K562 (cell line): ENCODE results near the gene IRF2. TPM values are rescaled to one million over a fixed set of nuclear protein-coding genes. Genes with fewer than 3 reads are reported as not detected.

ENCODE experiments used
- ATAC-seq: fragments of 200-7000 bp; cut with Tn5 transposase; 3 replicates; pipeline ENCODE4 v1.9.1; 2020; ENCODE audit warnings: moderate library complexity
- BruUV-seq: library from RNA; stranded (reverse); fragments of 400-500 nt; replicated peaks from 2 replicates; lab custom pipeline; 2021; lab: Mats Ljungman, UMichigan
- CTCF ChIA-PET: fragments of 300-600 bp; formaldehyde crosslinking; extraction: SDS; loops from one replicate; lab custom pipeline; 2021; ENCODE audit warnings: low intra/inter-chr PET ratio; lab: Yijun Ruan, JAX
- POLR2A ChIA-PET: fragments of 300-600, 350-650 bp; sonication (Branson Sonifier 250); formaldehyde crosslinking; extraction: SDS; loops from one replicate; lab custom pipeline; 2021; ENCODE audit warnings: antibody characterized with exemption, inconsistent platforms; lab: Yijun Ruan, JAX
- DNase-seq, 4 experiments: peaks; one replicate each; pipeline versions ENCODE4 v3.0.0 to v3.0.0-alpha.2; 2011 to 2018; ENCODE audit warnings: low spot score in 3 of 4, mixed read lengths in 3 of 4; ENCODE audit errors: extremely low read depth in 1 of 4
- FAIRE-seq: peaks from 2 replicates; lab custom pipeline; 2011; peaks lifted over from hg19 to GRCh38; lab: Jason Lieb, UNC
- H2AFZ ChIP-seq: 2 replicates; pipeline ENCODE4 v1.6.0; 2011; ENCODE audit warnings: low read depth, low read length, control low read depth, inconsistent platforms
- H3K27ac ChIP-seq: fragments of 200-600 bp; 3 replicates; pipeline ENCODE4 v1.8.0; 2011; ENCODE audit warnings: low read depth, mild to moderate bottlenecking, control low read depth, inconsistent platforms, low read length, moderate library complexity, mixed read lengths; ENCODE audit errors: extremely low read depth
- H3K27me3 ChIP-seq, 2 experiments: fragments of 300-600 bp in 1 of 2; 2 replicates in 1 of 2; 3 replicates in 1 of 2; pipeline versions ENCODE4 v1.6.0 to v1.8.0; 2011; ENCODE audit warnings: inconsistent platforms in 2 of 2, low read length in 2 of 2, mild to moderate bottlenecking in 1 of 2, mixed read lengths in 1 of 2, moderate library complexity in 1 of 2; ENCODE audit not compliant: control insufficient read depth in 2 of 2, insufficient read depth in 2 of 2
- H3K36me3 ChIP-seq: fragments of 300-600 bp; 3 replicates; pipeline ENCODE4 v1.8.0; 2011; ENCODE audit warnings: mild to moderate bottlenecking, low read length, inconsistent platforms; ENCODE audit not compliant: control insufficient read depth, insufficient read depth
- H3K4me1 ChIP-seq, 2 experiments: fragments of 200-600 bp in 1 of 2; replicated peaks in 1 of 2; 2 replicates in 1 of 2; 3 replicates in 1 of 2; pipeline versions ENCODE4 v1.5.1 to v1.8.0; 2011; ENCODE audit warnings: inconsistent platforms in 2 of 2, low read length in 2 of 2, mild to moderate bottlenecking in 1 of 2, mixed read lengths in 1 of 2, moderate library complexity in 1 of 2; ENCODE audit not compliant: control insufficient read depth in 2 of 2, insufficient read depth in 2 of 2
- H3K4me2 ChIP-seq: 2 replicates; pipeline ENCODE4 v1.6.1; 2011; ENCODE audit warnings: low read length, control low read depth, inconsistent platforms, mixed read lengths; ENCODE audit not compliant: insufficient read depth
- H3K4me3 ChIP-seq: fragments of 200-600 bp; sonication (generic), shearing (Covaris generic); 2 replicates; pipeline ENCODE4 v1.5.1; 2016; ENCODE audit warnings: control low read depth, inconsistent platforms
- H3K79me2 ChIP-seq: fragments of 200-600 bp; 3 replicates; pipeline ENCODE4 v1.8.0; 2011; ENCODE audit warnings: low read length, inconsistent platforms; ENCODE audit not compliant: control insufficient read depth, insufficient read depth
- H3K9ac ChIP-seq, 2 experiments: 2 replicates each; pipeline versions ENCODE4 v1.6.0 to v1.6.1; 2011; ENCODE audit warnings: low read depth in 2 of 2, low read length in 2 of 2, control low read depth in 1 of 2, inconsistent platforms in 1 of 2, mild to moderate bottlenecking in 1 of 2, mixed read lengths in 1 of 2; ENCODE audit not compliant: insufficient read depth in 1 of 2
- H3K9me1 ChIP-seq: one replicate; pipeline ENCODE4 v1.6.0; 2011; ENCODE audit warnings: inconsistent platforms, mild to moderate bottlenecking, low read length, moderate library complexity; ENCODE audit not compliant: control insufficient read depth, insufficient read depth
- H3K9me3 ChIP-seq: replicated peaks from 2 replicates; pipeline ENCODE4 v1.5.1; 2011; ENCODE audit warnings: low read depth, low read length, inconsistent platforms; ENCODE audit not compliant: control insufficient read depth, insufficient read depth
- H4K20me1 ChIP-seq: replicated peaks from 2 replicates; pipeline ENCODE4 v1.6.1; 2011; ENCODE audit warnings: low read length, inconsistent platforms, mixed read lengths; ENCODE audit not compliant: control insufficient read depth, insufficient read depth
- BHLHE40 ChIP-seq: IDR thresholded peaks from 2 replicates; pipeline ENCODE4 v1.6.1; 2011; ENCODE audit warnings: low read length, improper control_type of control experiment
- DACH1 ChIP-seq: fragments of 450-650 bp; IDR thresholded peaks from 2 replicates; pipeline ENCODE4 v1.6.1; 2018; ENCODE audit not compliant: partially characterized antibody
- ELK3 ChIP-seq: fragments of 450-650 bp; formaldehyde crosslinking; IDR thresholded peaks from 2 replicates; pipeline ENCODE4 v1.4.0; 2020; ENCODE audit warnings: mild to moderate bottlenecking
- EZH2 ChIP-seq: IDR thresholded peaks from 2 replicates; pipeline ENCODE4 v1.6.1; 2012; ENCODE audit warnings: low read depth, mild to moderate bottlenecking, inconsistent platforms, low read length, borderline replicate concordance
- MED1 ChIP-seq: sonication (generic); formaldehyde crosslinking; IDR thresholded peaks from 2 replicates; pipeline ENCODE4 v1.8.1; 2023; ENCODE audit warnings: missing genetic modification reagents, borderline replicate concordance
- MGA ChIP-seq: fragments of 450-650 bp; IDR thresholded peaks from 2 replicates; pipeline ENCODE4 v1.6.1; 2016; ENCODE audit warnings: mild to moderate bottlenecking, moderate library complexity
- TCF3 ChIP-seq: sonication (generic); formaldehyde crosslinking; IDR thresholded peaks from 2 replicates; pipeline ENCODE4 v1.4.0; 2020; ENCODE audit warnings: mild to moderate bottlenecking, missing genetic modification reagents
- ZBTB43 ChIP-seq: sonication (generic); formaldehyde crosslinking; IDR thresholded peaks from 2 replicates; pipeline ENCODE4 v1.8.0; 2023; ENCODE audit warnings: mild to moderate bottlenecking, missing genetic modification reagents
- ZNF707 ChIP-seq: fragments of 250-450 bp; sonication (Bioruptor Pico); conservative IDR thresholded peaks from 2 replicates; pipeline ENCODE4 v1.8.0; 2022; ENCODE audit warnings: inconsistent platforms, mild to moderate bottlenecking, moderate library complexity
- ZNF717 ChIP-seq: fragments of 250-450 bp; sonication (Bioruptor Pico); IDR thresholded peaks from 2 replicates; pipeline ENCODE4 v1.5.0; 2021
- WGBS: fragments of 100-300 bp; shearing (Covaris generic); methylation state at CpG from one replicate; pipeline ENCODE4 v1.1.6; 2016; ENCODE audit warnings: low coverage, mixed read lengths; ENCODE audit not compliant: insufficient coverage; ENCODE audit errors: missing lambda C conversion rate; 5-methylcytosine and 5-hydroxymethylcytosine counted together
- in situ Hi-C: fragments of 300-500 bp; cut with MboI; formaldehyde crosslinking; loops from 4 replicates; pipeline ENCODE4 v1.15.0; 2018; ENCODE audit warnings: inconsistent platforms, mixed read lengths
- intact Hi-C: fragments of 100-400 bp; cut with micrococcal nuclease; formaldehyde crosslinking; loops from 2 replicates; pipeline ENCODE4 v1.14.2; 2022
- polyA plus RNA-seq, 8 experiments: library from polyadenylated mRNA; depleted of rRNA in 4 of 8; stranded (reverse) in 5 of 8; unstranded in 3 of 8; fragments of >200 nt; fragmentation: Nextera tagmentation in 2 of 8; fragmentation: Illumina TruSeq in 1 of 8; extraction: Ambion mirVana in 2 of 8; extraction: Trizol in 1 of 8; gene quantifications; 2 replicates each; pipeline versions ENCODE4 v1.2.1 to v1.2.3, GENCODE V29; 2011 to 2014; ENCODE audit warnings: inconsistent platforms in 1 of 8, missing spikeins in 1 of 8
- total RNA-seq, 7 experiments: library from RNA; depleted of rRNA in 6 of 7; stranded (reverse); fragments of >200 nt in 6 of 7; fragmentation: Illumina TruSeq in 2 of 7; extraction: Trizol in 2 of 7; gene quantifications; 2 replicates each; pipeline versions ENCODE4 v1.2.1 to v1.2.3, GENCODE V29; 2011 to 2021; ENCODE audit warnings: low replicate concordance in 1 of 7

IRF2 gene
- total and polyA plus RNA-seq, 9 of the 15 experiments (the other 6 are each of a cell fraction or from before 2014, with no cell fraction given): 7.1 to 17.1 (median 11.3) TPM

- no peak overlapping the region for H3K9ac ChIP-seq
- no peaks in the 10 kb centered on the region for H4K20me1 ChIP-seq
- peaks cover 30 to 54% of the 10 kb centered on the region in 2 experiments for H3K4me1 ChIP-seq
- in situ Hi-C loops (no loop called here), intact Hi-C loops (loop anchor here (5.0 kb wide), 1 partner anchor 150 kb away; no protein-coding TSS in a partner anchor)
- no TSS peak for BruUV-seq
- H3K36me3 ChIP-seq: peaks cover 19% of the 10 kb centered on the region; the same call in 2 of the 3 replicates
- H3K27ac ChIP-seq: peak overlapping the region; percentile 70; the same call in 2 of the 3 replicates
- CTCF ChIA-PET: no interaction called here
- H3K4me3 ChIP-seq: no peak overlapping the region
- no peaks in the 10 kb centered on the region for H3K9me3 ChIP-seq
- FAIRE-seq (no peak), ATAC-seq (no peak), DNase-seq (no peak)
- no peaks in the 10 kb centered on the region for H3K27me3 ChIP-seq
- no peaks in the 10 kb centered on the region for H3K79me2 ChIP-seq
- H3K4me2 ChIP-seq: no peak overlapping the region
- WGBS: 75% methylated on average over 6 of the region's 6 CpGs
- POLR2A ChIA-PET: no interaction called here
- H3K9me1 ChIP-seq: no peaks in the 10 kb centered on the region
- H2AFZ ChIP-seq: no peak overlapping the region
- no peak for TF ChIP-seq EZH2
- no peak for TF ChIP-seq ZBTB43
- no peak for TF ChIP-seq BHLHE40
- no peak for TF ChIP-seq ELK3 (CRISPR knock-in tag)
- TF ChIP-seq TCF3 (CRISPR knock-in tag): no peak
- TF ChIP-seq MED1: no peak
- TF ChIP-seq ZNF707: no peak
- TF ChIP-seq DACH1: no peak
- no peak for TF ChIP-seq MGA
- no peak for TF ChIP-seq ZNF717 (CRISPR knock-in tag)
These were observed 87.0 kb downstream of the IRF2 start for GRCh38 chr4:184387351-184387750.
